ENCODE measurements around the gene PUDP. TPM values are rescaled to one million over a fixed set of nuclear protein-coding genes. Genes with fewer than 3 reads are reported as not detected.
A peak's percentile ranks its signal among the peaks of the same experiment; 100 is the strongest.
"Not testable (repeated sequence)": the region's sequence is repeated elsewhere in the genome, so short reads cannot be mapped to it uniquely, and the experiment has no call there.

PUDP gene
- total RNA-seq, 1 donor from 2014 or later = 5.8 TPM

GRCh38 chrX:7045238-7045955, 102.6 kb downstream of the PUDP start:
- no peak for DNase-seq (ENCODE audit: low spot score)
- ATAC-seq = peak; percentile 81

- not testable (repeated sequence) for DNase-seq (ENCODE audit: low spot score); ATAC-seq
Observed at GRCh38 chrX:7043796-7044433, 104.0 kb downstream of the PUDP start.

- ATAC-seq (no peak), DNase-seq (ENCODE audit: low spot score) (no peak)
Observed at GRCh38 chrX:7028246-7028645, 119.7 kb downstream of the PUDP start.

GRCh38 chrX:7027071-7027470, 120.9 kb downstream of the PUDP start:
- DNase-seq (ENCODE audit: low spot score) (peak; percentile 46), ATAC-seq (peak; percentile 34)

- DNase-seq (ENCODE audit: low spot score); ATAC-seq: not testable (repeated sequence)
Observed at GRCh38 chrX:7026365-7026764, 121.6 kb downstream of the PUDP start.

- DNase-seq (ENCODE audit: low spot score) (no peak), ATAC-seq (no peak)
Observed at GRCh38 chrX:7025471-7025870, 122.5 kb downstream of the PUDP start.

GRCh38 chrX:7024850-7025249, 123.1 kb downstream of the PUDP start:
- ATAC-seq = no peak
- DNase-seq (ENCODE audit: low spot score) = no peak

- DNase-seq (ENCODE audit: low spot score); ATAC-seq: not testable (repeated sequence)
Observed at GRCh38 chrX:7022996-7023395, 125.0 kb downstream of the PUDP start.

GRCh38 chrX:7021991-7022390, 126.0 kb downstream of the PUDP start:
- DNase-seq (ENCODE audit: low spot score) (no peak), ATAC-seq (no peak)

GRCh38 chrX:7019555-7019954, 128.4 kb downstream of the PUDP start:
- DNase-seq (ENCODE audit: low spot score) (no peak), ATAC-seq (no peak)

GRCh38 chrX:7012262-7012834, 135.6 kb downstream of the PUDP start:
- DNase-seq (ENCODE audit: low spot score) (peak; percentile 72), ATAC-seq (peak; percentile 71)

GRCh38 chrX:7010897-7011296, 137.1 kb downstream of the PUDP start:
- ATAC-seq = peak; percentile 42
- not testable (repeated sequence) for DNase-seq (ENCODE audit: low spot score)

GRCh38 chrX:7007328-7007727, 140.6 kb downstream of the PUDP start:
- ATAC-seq = peak; percentile 43

More at GRCh38 chrX:7007328-7007727, 140.6 kb downstream of the PUDP start:
- DNase-seq (ENCODE audit: low spot score) = not testable (repeated sequence)

Other genes starting within 250 kb of the PUDP start
- 4.2 TPM for gene STS, start 441 bp downstream of the PUDP start, total RNA-seq